Measurements from ENCODE around the gene CUZD1. TPM values are rescaled to one million over a fixed set of nuclear protein-coding genes. Genes with fewer than 3 reads are reported as not detected.

The CUZD1 gene
- total and polyA plus RNA-seq, 2 of the 13 experiments (the other 11 are each of a cell fraction or from before 2014, with no cell fraction given) = 0.22 to 0.29 TPM

DNA sequence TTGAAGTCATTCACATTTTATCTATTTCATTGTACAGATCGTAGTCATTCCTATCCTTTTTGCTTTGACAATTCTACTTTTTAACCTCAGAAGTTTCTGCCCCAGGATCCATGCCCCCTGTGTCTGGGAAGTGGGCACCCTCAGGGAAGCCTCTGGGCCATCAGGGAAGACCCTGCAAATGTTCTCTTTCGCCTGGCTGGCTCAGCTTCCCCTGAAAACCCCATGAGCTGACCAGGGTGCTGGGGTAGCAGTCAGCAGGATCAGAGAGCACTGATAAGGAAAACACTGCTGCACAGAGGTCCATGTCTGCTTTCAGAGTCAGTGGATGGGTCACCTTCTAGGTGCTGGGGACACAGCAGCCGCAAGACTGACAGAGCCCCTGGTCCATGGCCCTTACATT, 23.8 kb downstream of the CUZD1 start:
- POLR2A ChIA-PET = no interaction called here
- Histone ChIP-seq H3K27ac (ENCODE audit: extremely low read length, insufficient read depth, low read length) (no peak overlapping the region), H3K4me2 (ENCODE audit: low read depth, low read length) (no peak overlapping the region), H2AFZ (ENCODE audit: low read length) (no peak overlapping the region), H4K20me1 (ENCODE audit: insufficient read depth, low read length) (no peaks in the 10 kb centered on the region), H3K9ac (ENCODE audit: insufficient read depth, low read depth, low read length) (no peak overlapping the region), H3K4me1 (ENCODE audit: insufficient read depth, low read length) (no peaks in the 10 kb centered on the region), H3K36me3 (replicated peaks in 1 of 2; ENCODE audit: control insufficient read depth in 1 of 2, insufficient read depth in 2 of 2, low read length in 2 of 2) (no peaks in the 10 kb centered on the region), H3K4me3 (replicated peaks in 1 of 3; ENCODE audit: insufficient read depth in 1 of 3, low read depth in 2 of 3, low read length in 3 of 3) (no peak overlapping the region), H3K9me3 (ENCODE audit: low read length) (no peaks in the 10 kb centered on the region), H3K79me2 (ENCODE audit: insufficient read depth, low read length) (no peaks in the 10 kb centered on the region), H3K27me3 (ENCODE audit: control insufficient read depth in 1 of 2, insufficient read depth in 2 of 2, low read length in 2 of 2) (peaks cover 1 to 37% of the 10 kb centered on the region in 2 experiments; a peak in 4 of 5 replicates)
- ATAC-seq = no peak
- FAIRE-seq = no peak
- 0% methylated on average over 3 of the region's 3 CpGs for WGBS (ENCODE audit: low lambda C conversion rate)
- no TSS peak for BruUV-seq (replicated peaks)
- intact Hi-C loops (cut with micrococcal nuclease; ENCODE audit: unreplicated experiment) = no loop called here
- CTCF ChIA-PET (ENCODE audit: low intra/inter-chr PET ratio, low total read pairs) = no interaction called here
- DNase-seq (ENCODE audit: low spot score) = no peak
- in situ Hi-C loops (cut with HindIII; ENCODE audit: extremely low pct_ligation_motif_present, low pct_unique_long_range_greater_than_20kb) = no loop called here
- TF ChIP-seq RORA (CRISPR knock-in tag; IDR thresholded peaks at IDR 0.05) = no peak
- TF ChIP-seq KIAA2018 (CRISPR knock-in tag; IDR thresholded peaks at IDR 0.05; ENCODE audit: borderline replicate concordance) = no peak
- no peak for TF ChIP-seq ASH2L (IDR thresholded peaks at IDR 0.05; ENCODE audit: insufficient read length, low read depth, low read length)
- no peak for TF ChIP-seq PRMT3 (CRISPR knock-in tag; IDR thresholded peaks at IDR 0.05; ENCODE audit: borderline replicate concordance, low read depth)
- no peak for TF ChIP-seq HNF4G (IDR thresholded peaks at IDR 0.05; ENCODE audit: borderline replicate concordance, low read depth, low read length)
- TF ChIP-seq HNF4G (CRISPR knock-in tag; IDR thresholded peaks at IDR 0.05; ENCODE audit: borderline replicate concordance, low read depth) = no peak
- no peak for TF ChIP-seq ZNF775 (CRISPR knock-in tag; IDR thresholded peaks at IDR 0.05; ENCODE audit: borderline replicate concordance)
- TF ChIP-seq UBTF (CRISPR knock-in tag; IDR thresholded peaks at IDR 0.05) = no peak
- TF ChIP-seq TBX2 (CRISPR knock-in tag; IDR thresholded peaks at IDR 0.05; ENCODE audit: borderline replicate concordance) = no peak
- no peak for TF ChIP-seq ZNF770 (CRISPR knock-in tag; IDR thresholded peaks at IDR 0.05)
- no peak for TF ChIP-seq RFX1 (IDR thresholded peaks at IDR 0.05)
